OCI-LY3 (cell line): Measurements from ENCODE around the gene DNAH1.

Experiments
- EZH2phosphoT487 ChIP-seq: fragments of 200-600 bp; shearing (Covaris generic); IDR thresholded peaks from 2 replicates; pipeline ENCODE4 v1.6.1; 2018; ENCODE audit warnings: antibody characterized with exemption, mixed run types, low read depth
- TF ChIP-seq, protein P1 (sequence below): fragments of 200-600, 300-600 bp; sonication (generic); IDR thresholded peaks from 2 replicates; pipeline ENCODE4 v1.5.1; 2014; ENCODE audit warnings: antibody characterized with exemption, low read length, low read depth

DNA sequence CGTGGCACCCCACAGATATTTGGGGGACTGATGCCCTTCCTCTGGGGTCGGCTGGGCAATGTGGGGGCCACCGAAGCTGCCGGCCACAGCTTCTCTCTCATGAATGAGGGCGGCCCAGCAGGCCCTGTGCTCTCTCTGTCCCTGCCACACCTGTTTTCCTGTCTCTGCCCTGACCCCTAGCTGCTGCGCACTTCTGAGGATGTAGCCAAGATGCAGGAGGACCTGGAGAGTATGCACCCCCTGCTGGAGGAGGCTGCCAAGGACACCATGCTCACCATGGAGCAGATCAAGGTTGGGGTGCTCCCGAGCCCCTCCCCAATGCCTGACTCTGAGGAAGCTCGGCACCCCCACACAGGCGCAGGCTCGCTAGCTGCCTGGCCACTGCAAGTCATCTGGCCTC, 69.0 kb downstream of the DNAH1 start:
- TF ChIP-seq, protein P1, sequence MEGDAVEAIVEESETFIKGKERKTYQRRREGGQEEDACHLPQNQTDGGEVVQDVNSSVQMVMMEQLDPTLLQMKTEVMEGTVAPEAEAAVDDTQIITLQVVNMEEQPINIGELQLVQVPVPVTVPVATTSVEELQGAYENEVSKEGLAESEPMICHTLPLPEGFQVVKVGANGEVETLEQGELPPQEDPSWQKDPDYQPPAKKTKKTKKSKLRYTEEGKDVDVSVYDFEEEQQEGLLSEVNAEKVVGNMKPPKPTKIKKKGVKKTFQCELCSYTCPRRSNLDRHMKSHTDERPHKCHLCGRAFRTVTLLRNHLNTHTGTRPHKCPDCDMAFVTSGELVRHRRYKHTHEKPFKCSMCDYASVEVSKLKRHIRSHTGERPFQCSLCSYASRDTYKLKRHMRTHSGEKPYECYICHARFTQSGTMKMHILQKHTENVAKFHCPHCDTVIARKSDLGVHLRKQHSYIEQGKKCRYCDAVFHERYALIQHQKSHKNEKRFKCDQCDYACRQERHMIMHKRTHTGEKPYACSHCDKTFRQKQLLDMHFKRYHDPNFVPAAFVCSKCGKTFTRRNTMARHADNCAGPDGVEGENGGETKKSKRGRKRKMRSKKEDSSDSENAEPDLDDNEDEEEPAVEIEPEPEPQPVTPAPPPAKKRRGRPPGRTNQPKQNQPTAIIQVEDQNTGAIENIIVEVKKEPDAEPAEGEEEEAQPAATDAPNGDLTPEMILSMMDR: peak; percentile 90
- no peak for TF ChIP-seq EZH2phosphoT487
